Measurements from ENCODE around the gene FBXL16.

- no peak for TF ChIP-seq CTCF (tag by site-specific recombination; IDR thresholded peaks at IDR 0.05)
- no peak for TF ChIP-seq ZNF530 (tag by site-specific recombination; IDR thresholded peaks at IDR 0.05; ENCODE audit: low read depth)
- no peak for TF ChIP-seq ZNF548 (tag by site-specific recombination; IDR thresholded peaks at IDR 0.05)
These were observed 30.4 kb downstream of the FBXL16 start, which contains the start of gene RHBDL1 for GRCh38 chr16:674968-675883.

Measured in HEK293 (cell line).